ENCODE data around the gene CSTF1. TPM values are rescaled to one million over a fixed set of nuclear protein-coding genes. Genes with fewer than 3 reads are reported as not detected.

The CSTF1 gene
- total RNA-seq, 1 donor, result 25.0 TPM

DNA sequence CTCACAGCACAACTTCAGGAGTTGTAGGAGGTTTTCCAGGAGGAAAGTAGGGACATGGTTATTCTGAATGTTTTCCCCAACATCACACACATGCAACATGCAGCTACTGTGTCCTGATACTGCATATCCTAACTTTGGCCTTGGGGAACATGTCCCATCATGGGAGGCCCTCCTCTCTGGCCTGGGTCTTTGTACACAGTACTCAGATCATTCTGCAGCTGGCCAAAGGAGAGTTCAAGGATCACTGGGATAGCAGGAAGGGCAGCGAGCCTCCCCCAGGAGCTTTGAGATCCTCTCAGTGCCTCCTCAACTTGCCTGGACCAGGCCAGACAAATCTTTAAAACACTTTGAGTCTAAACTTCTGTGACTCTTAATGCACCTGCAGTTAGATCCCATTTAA, 32.5 kb downstream of the CSTF1 start:
- H3K79me2 ChIP-seq (ENCODE audit: insufficient read depth, low read length), result no peaks in the 10 kb centered on the region
- H3K27me3 ChIP-seq (ENCODE audit: insufficient read depth, low read length), result no peaks in the 10 kb centered on the region
- H3K27ac ChIP-seq (ENCODE audit: low read depth, low read length), result no peak overlapping the region
- DNase-seq (ENCODE audit: insufficient read length, low spot score, missing footprints), result no peak
- no peaks in the 10 kb centered on the region for H3K36me3 ChIP-seq (ENCODE audit: insufficient read depth, low read length)
- no peaks in the 10 kb centered on the region for H4K20me1 ChIP-seq (ENCODE audit: insufficient read depth, low read length)
- no peak overlapping the region for H3K4me2 ChIP-seq (ENCODE audit: insufficient read depth, low read length)
- peaks cover 44% of the 10 kb centered on the region for H3K4me1 ChIP-seq (ENCODE audit: insufficient read depth, low read length)
- H2AFZ ChIP-seq (ENCODE audit: low read length), result no peak overlapping the region
- H3K4me3 ChIP-seq (ENCODE audit: insufficient read depth, low read length), result no peak overlapping the region
- H3K9me3 ChIP-seq (ENCODE audit: low read depth, low read length), result no peaks in the 10 kb centered on the region
- no peak for TF ChIP-seq CTCF (IDR thresholded peaks at IDR 0.05; ENCODE audit: extremely low read depth, low read depth, low read length)

- Histone ChIP-seq H3K79me2 (ENCODE audit: insufficient read depth, low read length) (no peaks in the 10 kb centered on the region), H3K4me1 (ENCODE audit: insufficient read depth, low read length) (peaks cover 40% of the 10 kb centered on the region)
These were observed 33.6 kb downstream of the CSTF1 start for GRCh38 chr20:56426026-56426425.

DNA sequence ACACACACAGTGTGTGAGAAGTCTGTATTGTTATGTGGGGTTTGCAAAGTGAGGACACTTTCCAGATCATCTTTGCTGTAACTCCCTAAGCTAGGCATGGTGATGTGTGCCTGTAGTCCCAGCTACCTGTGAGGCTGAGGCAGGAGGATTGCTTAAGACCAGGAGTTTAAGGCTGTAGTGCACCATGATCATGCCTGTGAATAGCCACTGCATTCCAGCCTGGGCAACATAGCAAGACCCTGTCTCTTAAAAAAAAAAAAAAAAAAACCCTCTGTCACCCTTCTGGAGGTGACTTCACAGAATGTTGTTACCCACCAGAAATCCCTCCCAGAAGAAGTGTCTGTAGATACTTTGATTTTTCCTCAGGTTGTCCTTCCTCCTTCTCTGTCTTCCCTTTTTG, 34.5 kb downstream of the CSTF1 start:
- DNase-seq (ENCODE audit: insufficient read length, low spot score, missing footprints), result no peak
- peaks cover 33% of the 10 kb centered on the region for H3K4me1 ChIP-seq (ENCODE audit: insufficient read depth, low read length)
- no peaks in the 10 kb centered on the region for H3K9me3 ChIP-seq (ENCODE audit: low read depth, low read length)
- H4K20me1 ChIP-seq (ENCODE audit: insufficient read depth, low read length), result no peaks in the 10 kb centered on the region
- TF ChIP-seq CTCF (IDR thresholded peaks at IDR 0.05; ENCODE audit: extremely low read depth, low read depth, low read length), result no peak
- H2AFZ ChIP-seq (ENCODE audit: low read length), result no peak overlapping the region
- no peaks in the 10 kb centered on the region for H3K79me2 ChIP-seq (ENCODE audit: insufficient read depth, low read length)
- H3K27ac ChIP-seq (ENCODE audit: low read depth, low read length), result no peak overlapping the region
- no peak overlapping the region for H3K4me3 ChIP-seq (ENCODE audit: insufficient read depth, low read length)
- H3K4me2 ChIP-seq (ENCODE audit: insufficient read depth, low read length), result no peak overlapping the region
- no peaks in the 10 kb centered on the region for H3K27me3 ChIP-seq (ENCODE audit: insufficient read depth, low read length)
- no peaks in the 10 kb centered on the region for H3K36me3 ChIP-seq (ENCODE audit: insufficient read depth, low read length)

More at GRCh38 chr20:56426026-56426425, 33.6 kb downstream of the CSTF1 start:
- no peak for DNase-seq (ENCODE audit: insufficient read length, low spot score, missing footprints)
- no peaks in the 10 kb centered on the region for H3K9me3 ChIP-seq (ENCODE audit: low read depth, low read length)
- no peak overlapping the region for H3K27ac ChIP-seq (ENCODE audit: low read depth, low read length)
- no peak overlapping the region for H2AFZ ChIP-seq (ENCODE audit: low read length)
- H3K36me3 ChIP-seq (ENCODE audit: insufficient read depth, low read length), result no peaks in the 10 kb centered on the region
- no peaks in the 10 kb centered on the region for H3K27me3 ChIP-seq (ENCODE audit: insufficient read depth, low read length)
- no peak overlapping the region for H3K4me2 ChIP-seq (ENCODE audit: insufficient read depth, low read length)
- no peak for TF ChIP-seq CTCF (IDR thresholded peaks at IDR 0.05; ENCODE audit: extremely low read depth, low read depth, low read length)
- no peak overlapping the region for H3K4me3 ChIP-seq (ENCODE audit: insufficient read depth, low read length)
- no peaks in the 10 kb centered on the region for H4K20me1 ChIP-seq (ENCODE audit: insufficient read depth, low read length)

- Histone ChIP-seq H3K9me3 (ENCODE audit: low read depth, low read length) (no peaks in the 10 kb centered on the region), H3K4me2 (ENCODE audit: insufficient read depth, low read length) (no peak overlapping the region), H2AFZ (ENCODE audit: low read length) (no peak overlapping the region), H3K36me3 (ENCODE audit: insufficient read depth, low read length) (no peaks in the 10 kb centered on the region), H3K27ac (ENCODE audit: low read depth, low read length) (peak overlapping the region; percentile 81), H3K4me1 (ENCODE audit: insufficient read depth, low read length) (peaks cover 25% of the 10 kb centered on the region), H3K79me2 (ENCODE audit: insufficient read depth, low read length) (no peaks in the 10 kb centered on the region), H3K27me3 (ENCODE audit: insufficient read depth, low read length) (no peaks in the 10 kb centered on the region), H3K4me3 (ENCODE audit: insufficient read depth, low read length) (no peak overlapping the region), H4K20me1 (ENCODE audit: insufficient read depth, low read length) (no peaks in the 10 kb centered on the region)
- DNase-seq (ENCODE audit: insufficient read length, low spot score, missing footprints), result no peak
- TF ChIP-seq CTCF (IDR thresholded peaks at IDR 0.05; ENCODE audit: extremely low read depth, low read depth, low read length), result no peak
These were observed 35.4 kb downstream of the CSTF1 start for GRCh38 chr20:56427797-56428196.
